Naive thymus-derived CD4-positive, alpha-beta T cell (primary cell): Measurements from ENCODE around the gene GPS1. TPM values are rescaled to one million over a fixed set of nuclear protein-coding genes. Genes with fewer than 3 reads are reported as not detected.
A peak's percentile ranks its signal among the peaks of the same experiment; 100 is the strongest.

Source experiments
- ATAC-seq: fragments of 150-1000 bp; cut with Tn5 transposase; 2 replicates; pipeline ENCODE4 v1.10.0; 2021; ENCODE audit warnings: mild to moderate bottlenecking, moderate library complexity
- CTCF ChIA-PET: fragments of 350-600 bp; sonication (Branson Sonifier 250); formaldehyde crosslinking; loops from one replicate; lab custom pipeline; 2021; ENCODE audit warnings: antibody characterized with exemption; lab: Charles Lee
- POLR2A ChIA-PET: fragments of 350-600 bp; sonication (Branson Sonifier 250); formaldehyde crosslinking; loops from one replicate; lab custom pipeline; 2021; ENCODE audit warnings: antibody characterized with exemption, inconsistent platforms; lab: Charles Lee
- DNase-seq, 9 donors: peaks; one replicate each; pipeline versions ENCODE4 v3.0.0 to v3.0.0-alpha.2; 2020 to 2022; ENCODE audit warnings: mixed read lengths in 1 of 9
- H3K27ac ChIP-seq: one replicate; pipeline ENCODE4 v1.7.0; 2013; ENCODE audit warnings: mild to moderate bottlenecking, low read depth, low read length, moderate library complexity
- H3K27me3 ChIP-seq, 2 donors: one replicate each; pipeline ENCODE4 v1.7.0; 2013; ENCODE audit warnings: low read length in 2 of 2, mild to moderate bottlenecking in 2 of 2, moderate library complexity in 2 of 2; ENCODE audit not compliant: control insufficient read depth in 2 of 2, insufficient read depth in 2 of 2
- H3K36me3 ChIP-seq, 3 experiments: 1 replicate in 2 of 3; 2 replicates in 1 of 3; pipeline ENCODE4 v1.7.0; 2013; ENCODE audit warnings: low read length in 3 of 3, mild to moderate bottlenecking in 3 of 3, moderate library complexity in 1 of 3; ENCODE audit not compliant: insufficient read depth in 3 of 3, control insufficient read depth in 2 of 3
- H3K4me1 ChIP-seq, 2 donors: one replicate each; pipeline ENCODE4 v1.7.0; 2013; ENCODE audit warnings: low read length in 2 of 2, mild to moderate bottlenecking in 2 of 2, moderate library complexity in 1 of 2; ENCODE audit not compliant: control insufficient read depth in 2 of 2, insufficient read depth in 2 of 2
- H3K4me3 ChIP-seq: 2 replicates; pipeline ENCODE4 v1.7.0; 2013; ENCODE audit warnings: mild to moderate bottlenecking, low read length
- H3K9me3 ChIP-seq, 3 experiments: 1 replicate in 2 of 3; 2 replicates in 1 of 3; pipeline ENCODE4 v1.7.0; 2013; ENCODE audit warnings: low read length in 3 of 3; ENCODE audit not compliant: control insufficient read depth in 2 of 3
- H3K27ac Mint-ChIP-seq, 9 donors: one replicate each; pipeline ENCODE4 v1.8.0; 2020 to 2022; ENCODE audit warnings: mixed read lengths in 9 of 9, mild to moderate bottlenecking in 8 of 9, moderate library complexity in 5 of 9, inconsistent platforms in 2 of 9
- H3K27me3 Mint-ChIP-seq, 5 donors: one replicate each; pipeline ENCODE4 v1.8.0; 2021 to 2022; ENCODE audit warnings: mixed read lengths in 5 of 5, mild to moderate bottlenecking in 1 of 5
- H3K36me3 Mint-ChIP-seq, 5 donors: one replicate each; pipeline ENCODE4 v1.8.0; 2020 to 2022; ENCODE audit warnings: mixed read lengths in 5 of 5, mild to moderate bottlenecking in 3 of 5, inconsistent platforms in 1 of 5
- H3K4me1 Mint-ChIP-seq, 7 donors: one replicate each; pipeline ENCODE4 v1.8.0; 2020 to 2022; ENCODE audit warnings: mixed read lengths in 7 of 7, mild to moderate bottlenecking in 3 of 7, inconsistent platforms in 1 of 7
- H3K4me3 Mint-ChIP-seq, 10 donors: one replicate each; pipeline ENCODE4 v1.8.0; 2020 to 2022; ENCODE audit warnings: mild to moderate bottlenecking in 10 of 10, mixed read lengths in 10 of 10, moderate library complexity in 6 of 10, inconsistent platforms in 2 of 10
- H3K9me3 Mint-ChIP-seq, 11 donors: one replicate each; pipeline ENCODE4 v1.8.0; 2020 to 2022; ENCODE audit warnings: mixed read lengths in 11 of 11, mild to moderate bottlenecking in 4 of 11, inconsistent platforms in 1 of 11, moderate library complexity in 1 of 11
- intact Hi-C, 2 donors: fragments of 100-400 bp; cut with micrococcal nuclease; formaldehyde crosslinking; loops; one replicate each; pipeline ENCODE4 v1.15.1; 2023
- polyA plus RNA-seq, 2 donors: library from polyadenylated mRNA; unstranded; fragments of 300-500 nt; fragmentation: Illumina TruSeq; gene quantifications; one replicate each; pipeline ENCODE4 v1.2.3, GENCODE V29; 2021
- total RNA-seq, 6 experiments: library from RNA in 5 of 6; stranded (reverse) in 5 of 6; gene quantifications; 1 replicate in 5 of 6; 2 replicates in 1 of 6; pipeline ENCODE4 v1.2.3 and lab custom pipeline; 2021 to 2026

The GPS1 gene
- total and polyA plus RNA-seq, 7 experiments from 2014 or later: 68.3 to 124 (median 82.6) TPM

- Histone ChIP-seq H3K4me1 (peaks cover 14 to 16% of the 10 kb centered on the region in 2 donors), H3K27me3 (no peaks in the 10 kb centered on the region), H3K27ac (no peak overlapping the region), H3K36me3 (peaks cover 0 to 6% (median 0%) of the 10 kb centered on the region in 3 experiments), H3K4me3 (no peak overlapping the region), H3K9me3 (no peaks in the 10 kb centered on the region)
- DNase-seq (no peak), ATAC-seq (no peak)
- CTCF ChIA-PET: interaction anchor here (0.6 to 1.3 kb wide), 3 partner anchors 22 to 123 kb away, joined by 3 to 4 read pairs (median 3); no protein-coding TSS in a partner anchor
- Mint-ChIP-seq H3K4me1 (peaks cover 14 to 36% (median 24%) of the 10 kb centered on the region in 7 donors), H3K4me3 (peak overlapping the region in 7 of 10 donors; percentile 33 to 94 (median 82)), H3K27me3 (no peaks in the 10 kb centered on the region), H3K36me3 (peaks cover 0 to 10% (median 6%) of the 10 kb centered on the region in 5 donors), H3K9me3 (peaks cover 0 to 2% (median 0%) of the 10 kb centered on the region in 11 donors), H3K27ac (peak overlapping the region in 4 of 9 donors; percentile 50 to 86 (median 66))
- intact Hi-C loops: loop anchor here (5.0 to 10.0 kb wide), 5 partner anchors 60 to 420 kb away; partner anchors contain the start of genes ARL16 (in 1 of the 2), CYBC1 (in 1 of the 2), FASN (in 1 of the 2) and HGS (in 1 of the 2)
- POLR2A ChIA-PET: interaction anchor here (3.1 kb wide), 1 partner anchor 8 kb away, joined by 10 read pairs; no protein-coding TSS in a partner anchor
These were observed 17.2 kb upstream of the GPS1 start for GRCh38 chr17:82034371-82035011.

GRCh38 chr17:82035488-82035887 is 16.2 kb upstream of the GPS1 start:
- Histone ChIP-seq H3K36me3 (peaks cover 0 to 6% (median 0%) of the 10 kb centered on the region in 3 experiments), H3K4me3 (no peak overlapping the region), H3K4me1 (peaks cover 7% of the 10 kb centered on the region in 2 donors), H3K9me3 (no peaks in the 10 kb centered on the region), H3K27ac (no peak overlapping the region), H3K27me3 (no peaks in the 10 kb centered on the region)
- ChIA-PET CTCF (interaction anchor here (1.0 to 1.3 kb wide), 3 partner anchors 76 to 122 kb away, joined by 3 to 4 read pairs (median 4); no protein-coding TSS in a partner anchor), POLR2A (interaction anchor here (1.5 to 3.1 kb wide), 3 partner anchors 9 to 71 kb away, joined by 3 to 10 read pairs (median 3); no protein-coding TSS in a partner anchor)
- Mint-ChIP-seq H3K4me3 (peak overlapping the region; percentile 53 to 94 (median 82)), H3K27me3 (no peaks in the 10 kb centered on the region), H3K27ac (peak overlapping the region in 8 of 9 donors; percentile 7 to 86 (median 58)), H3K4me1 (peaks cover 14 to 31% (median 24%) of the 10 kb centered on the region in 7 donors), H3K36me3 (peaks cover 0 to 7% (median 6%) of the 10 kb centered on the region in 5 donors), H3K9me3 (peaks cover 0 to 1% (median 0%) of the 10 kb centered on the region in 11 donors)
- DNase-seq: no peak
- ATAC-seq: no peak
- intact Hi-C loops: loop anchor here (5.0 to 10.0 kb wide), 5 partner anchors 59 to 419 kb away; partner anchors contain the start of genes ARL16 (in 1 of the 2), CYBC1 (in 1 of the 2), FASN (in 1 of the 2) and HGS (in 1 of the 2)

- Histone ChIP-seq H3K9me3 (no peaks in the 10 kb centered on the region), H3K4me3 (peak overlapping the region; percentile 71), H3K27me3 (no peaks in the 10 kb centered on the region), H3K36me3 (peaks cover 0 to 6% (median 0%) of the 10 kb centered on the region in 3 experiments), H3K27ac (peak overlapping the region; percentile 75), H3K4me1 (peaks cover 7% of the 10 kb centered on the region in 2 donors)
- Mint-ChIP-seq H3K4me1 (peaks cover 14 to 29% (median 24%) of the 10 kb centered on the region in 7 donors), H3K9me3 (no peaks in the 10 kb centered on the region), H3K27ac (peak overlapping the region in 5 of 9 donors; percentile 33 to 82 (median 62)), H3K4me3 (peak overlapping the region; percentile 59 to 94 (median 86)), H3K27me3 (no peaks in the 10 kb centered on the region), H3K36me3 (peaks cover 0 to 7% (median 6%) of the 10 kb centered on the region in 5 donors)
- no peak for DNase-seq
- no peak for ATAC-seq
- ChIA-PET CTCF (interaction anchor here (1.0 kb wide), 1 partner anchor 76 kb away, joined by 4 read pairs; no protein-coding TSS in a partner anchor), POLR2A (interaction anchor here (1.5 to 3.1 kb wide), 4 partner anchors 10 to 91 kb away, joined by 3 to 12 read pairs (median 6); no protein-coding TSS in a partner anchor)
- intact Hi-C loops: loop anchor here (5.0 to 10.0 kb wide), 5 partner anchors 59 to 419 kb away; partner anchors contain the start of genes ARL16 (in 1 of the 2), CYBC1 (in 1 of the 2), FASN (in 1 of the 2) and HGS (in 1 of the 2)
These were observed 15.6 kb upstream of the GPS1 start for GRCh38 chr17:82035956-82036633.

GRCh38 chr17:82036634-82037091 is 15.0 kb upstream of the GPS1 start:
- ChIA-PET POLR2A (interaction anchor here (1.5 to 3.1 kb wide), 4 partner anchors 11 to 90 kb away, joined by 3 to 12 read pairs (median 6); no protein-coding TSS in a partner anchor), CTCF (no interaction called here)
- Mint-ChIP-seq H3K4me3 (peak overlapping the region; percentile 64 to 94 (median 86)), H3K27ac (peak overlapping the region in 5 of 9 donors; percentile 46 to 93 (median 63)), H3K4me1 (peaks cover 14 to 29% (median 24%) of the 10 kb centered on the region in 7 donors), H3K36me3 (peaks cover 0 to 7% (median 6%) of the 10 kb centered on the region in 5 donors), H3K27me3 (no peaks in the 10 kb centered on the region), H3K9me3 (no peaks in the 10 kb centered on the region)
- Histone ChIP-seq H3K36me3 (peaks cover 0 to 6% (median 0%) of the 10 kb centered on the region in 3 experiments), H3K4me3 (peak overlapping the region; percentile 71), H3K4me1 (peaks cover 7% of the 10 kb centered on the region in 2 donors), H3K27me3 (no peaks in the 10 kb centered on the region), H3K9me3 (no peaks in the 10 kb centered on the region), H3K27ac (peak overlapping the region; percentile 75)
- DNase-seq: no peak
- ATAC-seq: no peak
- intact Hi-C loops: loop anchor here (1.0 to 10.0 kb wide), 12 partner anchors 13 to 418 kb away; partner anchors contain the start of genes FASN (in 2 of the 2), GPS1 (in 2 of the 2), LRRC45 (in 2 of the 2) and RFNG (in 2 of the 2)

GRCh38 chr17:82037092-82037888 is 14.4 kb upstream of the GPS1 start, which contains the start of gene DCXR:
DCXR (minus strand) TSS chr17:82037697; CDS start chr17:82037682, 15 bp downstream.
- peaks cover 0 to 7% (median 6%) of the 10 kb centered on the region in 5 donors for H3K36me3 Mint-ChIP-seq
- H3K27me3 Mint-ChIP-seq: no peaks in the 10 kb centered on the region
- CTCF ChIA-PET: interaction anchor here (0.6 to 1.8 kb wide), 14 partner anchors 9 to 420 kb away, joined by 3 to 7 read pairs (median 4); partner anchors contain the start of genes CENPX and LRRC45
- Histone ChIP-seq H3K27ac (peak within 1 kb of the TSS; percentile 75), H3K27me3 (no peaks in the 10 kb centered on the region), H3K9me3 (no peaks in the 10 kb centered on the region), H3K4me3 (peak within 1 kb of the TSS; percentile 71), H3K4me1 (peaks cover 7% of the 10 kb centered on the region in 2 donors), H3K36me3 (peaks cover 0 to 6% (median 0%) of the 10 kb centered on the region in 3 experiments)
- peak; percentile 96 for ATAC-seq
- H3K27ac Mint-ChIP-seq: peak within 1 kb of the TSS; percentile 61 to 94 (median 90)
- DNase-seq: peak; percentile 87 to 97 (median 93)
- peak within 1 kb of the TSS; percentile 82 to 94 (median 89) for H3K4me3 Mint-ChIP-seq
- POLR2A ChIA-PET: interaction anchor here (0.5 to 3.1 kb wide), 14 partner anchors 11 to 354 kb away, joined by 3 to 12 read pairs (median 4); partner anchors contain the start of genes ARL16 and HGS
- intact Hi-C loops: loop anchor here (1.0 to 10.0 kb wide), 12 partner anchors 14 to 418 kb away; partner anchors contain the start of genes FASN (in 2 of the 2), GPS1 (in 2 of the 2), LRRC45 (in 2 of the 2) and RFNG (in 2 of the 2)
- no peaks in the 10 kb centered on the region for H3K9me3 Mint-ChIP-seq
- H3K4me1 Mint-ChIP-seq: peaks cover 14 to 29% (median 24%) of the 10 kb centered on the region in 7 donors
